ENCODE measurements around the gene CDC73. TPM values are rescaled to one million over a fixed set of nuclear protein-coding genes. Genes with fewer than 3 reads are reported as not detected.
"Not testable (repeated sequence)": the region's sequence is repeated elsewhere in the genome, so short reads cannot be mapped to it uniquely, and the experiment has no call there.

Gene CDC73
- total RNA-seq, 1 experiment from 2014 or later, result 29.9 TPM

- no peak for DNase-seq (ENCODE audit: low read depth)
These were observed 57.3 kb downstream of the CDC73 start for GRCh38 chr1:193179094-193179493.

- DNase-seq (ENCODE audit: low read depth), result no peak
These were observed 59.7 kb downstream of the CDC73 start for GRCh38 chr1:193181536-193181935.

DNA sequence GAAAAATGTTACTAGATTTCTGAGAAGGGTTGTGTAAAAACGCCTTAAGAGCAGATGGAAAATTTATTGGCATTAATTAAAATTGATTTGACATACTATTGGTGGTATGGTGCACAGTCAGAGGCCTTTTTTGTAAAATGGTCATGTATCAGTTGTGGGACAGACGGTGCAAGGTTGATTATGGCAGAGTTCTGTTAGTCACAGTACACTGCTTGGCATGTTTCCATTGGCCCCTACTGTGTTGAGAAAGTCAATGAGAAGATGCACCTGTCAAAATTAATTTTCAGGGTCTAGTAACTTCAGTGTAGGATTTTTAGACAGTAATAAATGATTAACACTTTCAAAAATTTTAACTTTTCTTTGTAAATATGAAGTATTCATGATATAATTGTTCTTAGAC is 60.2 kb downstream of the CDC73 start:
- DNase-seq (ENCODE audit: low read depth), result peak; percentile 55

- DNase-seq (ENCODE audit: low read depth), result peak; percentile 56
These were observed 61.3 kb downstream of the CDC73 start for GRCh38 chr1:193183019-193183627.

GRCh38 chr1:193184776-193185175 is 62.9 kb downstream of the CDC73 start:
- DNase-seq (ENCODE audit: low read depth), result no peak

- no peak for DNase-seq (ENCODE audit: low read depth)
These were observed 63.4 kb downstream of the CDC73 start for GRCh38 chr1:193185211-193185610.

GRCh38 chr1:193185901-193186731 is 64.3 kb downstream of the CDC73 start, which contains the start of gene B3GALT2:
B3GALT2 (minus strand) TSS chr1:193186613; CDS start chr1:193181562, 5,051 bp downstream.
- peak; percentile 76 for DNase-seq (ENCODE audit: low read depth)

DNA sequence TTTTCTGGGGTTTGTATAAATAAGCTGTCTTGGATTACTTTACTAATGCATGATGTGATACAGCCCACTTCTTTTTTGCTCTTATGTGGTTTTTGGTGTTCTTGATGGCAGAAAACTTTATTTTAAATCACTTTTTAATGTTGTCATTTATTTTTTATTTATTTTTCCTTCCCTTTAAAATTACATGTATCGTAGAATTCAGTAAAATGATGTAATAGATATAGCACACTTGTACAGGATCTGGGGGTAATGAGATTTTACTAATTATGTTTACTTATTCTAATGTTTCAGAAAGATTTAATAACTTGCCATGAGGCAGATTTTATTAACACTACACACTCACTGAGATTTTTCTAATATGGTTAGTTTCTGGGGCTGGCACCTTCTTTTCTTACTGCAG is 65.3 kb downstream of the CDC73 start:
- no peak for DNase-seq (ENCODE audit: low read depth)

DNA sequence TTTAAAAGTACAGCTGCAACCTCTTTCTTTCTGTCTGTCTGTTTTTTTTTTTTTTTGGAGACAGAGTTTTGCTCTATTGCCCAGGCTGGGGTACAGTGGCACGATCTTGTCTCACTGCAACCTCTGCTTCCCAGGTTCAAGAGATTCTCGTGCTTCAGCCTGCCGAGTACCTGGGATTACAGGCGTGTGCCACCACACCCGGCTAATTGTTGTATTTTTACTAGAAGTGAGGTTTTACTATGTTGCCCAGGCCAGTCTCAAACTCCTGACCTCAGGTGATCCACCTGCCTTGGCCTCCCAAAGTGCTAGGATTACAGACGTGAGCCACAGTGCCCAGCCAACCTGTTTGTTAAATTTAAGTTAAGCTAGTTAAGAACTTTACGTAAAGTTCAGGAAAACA is 67.1 kb downstream of the CDC73 start:
- DNase-seq (ENCODE audit: low read depth), result not testable (repeated sequence)

DNA sequence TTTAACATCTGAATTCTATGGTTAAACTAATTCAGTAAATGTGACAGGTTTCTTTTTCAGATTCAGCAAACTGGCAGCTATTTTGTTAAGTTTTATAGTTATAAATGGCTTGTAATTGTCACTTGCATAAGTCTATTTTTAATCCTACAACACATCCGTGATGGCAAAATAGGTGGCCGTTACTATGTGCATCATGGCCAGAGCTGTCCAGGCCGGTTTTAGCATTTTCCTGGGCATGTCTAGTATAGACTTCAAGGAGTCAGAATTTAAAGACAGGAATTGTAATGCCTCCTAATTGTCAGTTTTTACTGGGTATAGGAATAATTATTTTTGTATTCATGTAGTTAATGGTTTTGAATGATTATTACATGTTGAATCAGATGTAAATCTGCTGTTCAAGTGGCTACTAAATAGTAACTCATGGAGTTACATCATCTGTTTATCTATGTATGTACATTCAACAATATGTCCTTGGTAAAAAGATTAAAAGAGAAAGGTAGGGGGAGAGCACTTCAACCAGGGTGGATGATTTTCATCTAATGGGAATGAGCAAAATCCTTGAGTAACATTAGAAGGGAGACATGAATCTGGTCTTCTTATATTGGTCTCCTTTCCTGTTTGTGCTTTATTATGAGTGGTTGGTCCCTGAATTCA is 67.7 kb downstream of the CDC73 start:
- no peak for DNase-seq (ENCODE audit: low read depth)

DNA sequence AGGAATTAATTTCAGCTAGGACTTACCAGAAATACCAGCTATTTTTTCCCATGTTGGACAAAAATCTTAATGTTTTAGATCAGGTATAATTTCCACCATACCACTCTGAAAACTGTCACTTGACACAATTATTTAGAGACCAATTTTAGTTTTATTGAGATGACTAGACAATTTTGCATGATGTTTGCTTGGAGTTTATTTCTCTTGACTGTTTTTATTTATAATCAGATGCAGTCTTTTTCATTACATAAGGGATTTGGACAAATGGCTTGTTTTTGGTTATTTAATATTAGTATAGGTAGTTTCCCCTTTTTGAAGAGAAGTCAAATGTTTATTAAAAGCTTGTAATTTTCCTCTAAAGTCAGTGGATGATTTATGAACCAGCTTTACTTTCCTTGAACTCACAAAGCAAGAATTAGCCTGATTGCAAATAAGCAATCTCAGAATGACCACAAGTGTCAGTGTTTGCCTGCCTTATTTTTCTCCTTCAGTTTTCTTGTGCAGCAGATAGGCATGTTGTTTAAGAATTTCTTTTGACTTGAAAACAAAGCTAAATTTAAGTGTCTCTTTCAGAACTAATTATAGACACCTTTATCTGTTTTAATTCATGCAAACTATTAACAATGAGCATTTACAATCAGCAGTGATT is 68.4 kb downstream of the CDC73 start:
- DNase-seq (ENCODE audit: low read depth), result peak; percentile 45

- DNase-seq (ENCODE audit: low read depth), result no peak
These were observed 70.8 kb downstream of the CDC73 start for GRCh38 chr1:193192586-193192985.

DNA sequence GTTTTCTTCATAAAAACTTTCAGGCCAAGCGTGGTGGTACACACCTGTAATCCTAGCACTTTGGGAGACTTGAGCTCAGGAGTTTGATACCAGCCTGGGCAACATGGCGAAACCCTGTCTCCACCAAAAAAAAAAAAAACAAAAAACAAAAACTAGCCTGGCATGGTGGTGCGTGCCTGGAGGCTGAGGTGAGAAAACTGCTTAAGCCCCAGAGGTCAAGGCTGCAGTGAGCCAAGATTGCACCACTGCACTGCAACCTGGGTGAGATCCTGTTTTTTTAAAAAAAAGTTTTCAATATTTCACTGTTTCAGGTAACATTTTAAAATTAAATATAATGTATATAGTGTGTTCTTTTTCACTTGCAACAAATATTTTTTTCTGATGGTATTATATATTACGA is 78.1 kb downstream of the CDC73 start:
- DNase-seq (ENCODE audit: low read depth), result no peak

DNA sequence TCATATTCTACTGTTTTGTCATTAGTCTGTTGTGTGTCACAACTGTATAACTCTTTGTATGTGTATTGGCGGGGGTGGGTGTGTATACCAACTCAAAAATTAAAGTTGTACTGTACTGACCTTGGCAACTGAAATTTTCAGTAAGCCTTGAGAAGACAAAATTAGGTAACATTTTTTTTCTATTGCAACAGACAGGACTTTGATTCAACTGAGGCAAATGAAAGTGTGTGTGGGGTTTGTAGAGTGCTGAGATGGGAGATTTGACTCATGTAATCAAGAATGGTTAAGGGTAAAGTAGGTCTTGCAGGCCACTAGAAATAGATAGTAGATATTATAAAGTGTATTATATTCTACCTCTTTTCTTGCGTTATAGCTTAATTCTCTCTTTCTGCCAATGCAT is 79.2 kb downstream of the CDC73 start:
- no peak for DNase-seq (ENCODE audit: low read depth)

GRCh38 chr1:193210996-193211395 is 89.2 kb downstream of the CDC73 start:
- no peak for DNase-seq (ENCODE audit: low read depth)

GRCh38 chr1:193211539-193211938 is 89.7 kb downstream of the CDC73 start:
- peak; percentile 92 for DNase-seq (ENCODE audit: low read depth)

DNA sequence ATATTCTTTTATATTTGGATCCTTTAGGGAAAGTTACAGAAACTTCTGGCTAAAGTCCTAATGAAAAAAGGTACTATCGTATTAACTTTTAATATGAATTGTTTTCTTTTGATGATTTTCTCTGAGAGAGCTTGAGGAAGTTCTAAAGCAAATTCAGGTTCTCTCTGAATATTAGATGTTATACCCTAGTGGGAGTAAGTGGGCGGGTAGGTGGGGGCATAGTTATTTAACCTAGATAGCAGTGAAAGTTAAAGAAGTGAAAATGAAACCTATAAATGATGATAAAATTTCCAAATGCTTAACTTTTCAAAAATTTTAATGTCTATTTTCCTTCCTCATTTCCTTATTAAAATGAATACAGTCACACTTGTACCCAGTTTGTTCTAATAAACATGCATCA is 90.8 kb downstream of the CDC73 start:
- no peak for DNase-seq (ENCODE audit: low read depth)

DNA sequence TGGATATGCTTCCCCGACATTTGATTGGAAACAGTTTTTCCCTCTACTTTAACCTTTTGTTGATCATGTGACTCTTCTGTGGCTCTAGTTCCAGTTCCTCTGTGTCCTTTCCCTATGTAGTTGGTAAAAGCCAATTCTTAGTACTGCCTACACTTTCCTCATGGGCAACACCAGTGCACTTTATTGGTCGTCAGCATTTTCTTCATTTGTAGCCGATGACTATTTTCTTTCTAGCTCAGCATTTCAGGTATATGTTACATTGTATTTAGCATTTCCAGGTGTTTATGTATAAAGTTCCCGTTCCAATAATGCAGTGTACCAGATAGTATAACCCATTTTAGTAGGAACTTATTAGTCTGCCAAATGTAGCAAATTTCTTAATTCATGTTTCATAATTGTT is 92.2 kb downstream of the CDC73 start:
- no peak for DNase-seq (ENCODE audit: low read depth)

DNA sequence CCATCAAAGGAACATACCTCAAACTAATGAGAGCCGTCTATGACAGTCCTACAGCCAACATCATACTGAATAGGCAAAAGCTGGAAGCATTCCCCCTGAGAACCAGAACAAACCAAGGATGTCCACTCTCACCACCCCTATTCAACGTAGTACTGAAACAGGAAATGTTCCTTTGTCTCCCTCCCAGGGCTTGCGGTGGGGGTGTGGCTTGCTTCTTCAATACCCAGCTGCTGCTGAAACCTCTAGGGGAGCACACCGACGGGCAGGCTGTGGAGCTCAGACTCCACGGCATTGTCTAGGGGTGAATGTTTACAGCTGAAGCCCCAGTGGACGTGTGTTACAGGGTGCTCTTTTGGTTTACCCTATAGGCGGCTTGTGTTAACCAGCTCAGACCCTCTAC is 95.1 kb downstream of the CDC73 start:
- no peak for DNase-seq (ENCODE audit: low read depth)

DNA sequence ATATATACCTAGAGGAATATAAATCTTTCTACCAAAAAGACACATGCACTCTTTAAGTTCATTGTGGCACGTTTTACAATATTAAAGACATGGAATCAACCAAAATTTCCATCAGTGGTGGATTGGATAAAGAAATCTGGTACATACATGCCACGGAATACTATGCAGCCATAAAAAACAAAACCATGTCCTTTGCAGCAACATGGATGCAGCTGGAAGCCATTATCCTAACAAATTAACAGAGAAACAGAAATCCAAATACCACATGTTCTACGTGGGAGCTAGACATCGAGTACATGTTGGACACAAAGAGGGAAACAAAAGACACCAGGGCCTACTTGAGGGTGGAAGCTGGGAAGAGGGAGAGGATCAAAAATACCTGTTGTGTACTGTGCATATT is 97.6 kb downstream of the CDC73 start:
- DNase-seq (ENCODE audit: low read depth), result no peak

GRCh38 chr1:193221651-193222050 is 99.8 kb downstream of the CDC73 start:
- DNase-seq (ENCODE audit: low read depth), result no peak

GRCh38 chr1:193222056-193222615 is 100.3 kb downstream of the CDC73 start:
- no peak for DNase-seq (ENCODE audit: low read depth)
